GM21737 (cell line): ENCODE data around the gene TCF25.

Experiments
- ATAC-seq: cut with Tn5 transposase; IDR thresholded peaks from one replicate; pipeline ENCODE4 v1.9.1; 2021; ENCODE audit warnings: mild to moderate bottlenecking, moderate library complexity; ENCODE audit not compliant: unreplicated experiment

TCF25 gene

DNA sequence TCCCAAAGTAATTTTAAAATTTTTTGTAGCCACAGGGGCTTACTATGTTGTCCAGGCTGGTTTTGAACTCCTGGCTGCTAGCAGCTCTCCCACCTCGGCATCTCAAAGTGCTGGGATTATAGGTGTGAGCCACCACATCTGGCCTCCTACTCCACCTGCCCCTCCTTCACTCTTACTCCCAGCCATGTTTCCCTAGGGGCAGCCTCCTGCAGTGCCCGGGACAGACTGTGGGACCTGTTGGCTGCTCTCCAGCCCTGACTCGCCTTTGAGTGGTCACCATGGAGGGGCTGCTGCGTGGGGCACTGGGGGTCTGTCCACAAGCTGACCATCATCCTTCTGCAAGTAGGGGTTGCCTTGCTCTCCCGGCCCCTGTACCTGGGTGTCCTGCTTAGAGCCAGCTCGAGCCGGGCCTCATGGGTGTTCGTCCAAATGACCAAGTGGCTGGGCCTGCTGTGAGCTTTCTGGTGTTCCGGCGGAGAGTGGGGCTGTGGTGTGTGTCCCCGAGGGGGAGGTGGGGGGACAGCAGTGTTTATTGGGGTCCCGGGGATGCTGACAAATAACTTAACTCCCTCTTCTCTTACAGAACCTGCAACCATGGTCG lies 28.6 kb upstream of the TCF25 start:
- no peak for ATAC-seq

DNA sequence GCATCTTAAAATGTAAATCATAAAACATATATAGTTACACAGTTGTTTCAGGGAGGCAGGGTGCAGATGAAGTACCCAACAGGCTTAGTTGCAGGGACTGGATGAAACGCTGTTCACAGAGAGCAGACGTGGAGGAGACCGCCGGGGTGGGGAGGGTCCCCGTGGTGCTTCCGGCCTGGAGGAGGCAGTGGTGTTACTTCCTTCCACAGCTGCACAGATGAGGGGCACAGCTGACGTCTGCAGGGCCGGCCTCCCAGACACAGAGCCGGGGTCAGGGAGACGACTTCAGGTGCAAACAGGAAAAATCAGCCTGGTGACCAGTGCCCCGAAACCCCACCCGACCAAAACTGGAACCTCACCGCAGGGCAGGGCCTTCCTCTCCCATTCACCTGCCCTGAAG lies 28.0 kb upstream of the TCF25 start:
- no peak for ATAC-seq

DNA sequence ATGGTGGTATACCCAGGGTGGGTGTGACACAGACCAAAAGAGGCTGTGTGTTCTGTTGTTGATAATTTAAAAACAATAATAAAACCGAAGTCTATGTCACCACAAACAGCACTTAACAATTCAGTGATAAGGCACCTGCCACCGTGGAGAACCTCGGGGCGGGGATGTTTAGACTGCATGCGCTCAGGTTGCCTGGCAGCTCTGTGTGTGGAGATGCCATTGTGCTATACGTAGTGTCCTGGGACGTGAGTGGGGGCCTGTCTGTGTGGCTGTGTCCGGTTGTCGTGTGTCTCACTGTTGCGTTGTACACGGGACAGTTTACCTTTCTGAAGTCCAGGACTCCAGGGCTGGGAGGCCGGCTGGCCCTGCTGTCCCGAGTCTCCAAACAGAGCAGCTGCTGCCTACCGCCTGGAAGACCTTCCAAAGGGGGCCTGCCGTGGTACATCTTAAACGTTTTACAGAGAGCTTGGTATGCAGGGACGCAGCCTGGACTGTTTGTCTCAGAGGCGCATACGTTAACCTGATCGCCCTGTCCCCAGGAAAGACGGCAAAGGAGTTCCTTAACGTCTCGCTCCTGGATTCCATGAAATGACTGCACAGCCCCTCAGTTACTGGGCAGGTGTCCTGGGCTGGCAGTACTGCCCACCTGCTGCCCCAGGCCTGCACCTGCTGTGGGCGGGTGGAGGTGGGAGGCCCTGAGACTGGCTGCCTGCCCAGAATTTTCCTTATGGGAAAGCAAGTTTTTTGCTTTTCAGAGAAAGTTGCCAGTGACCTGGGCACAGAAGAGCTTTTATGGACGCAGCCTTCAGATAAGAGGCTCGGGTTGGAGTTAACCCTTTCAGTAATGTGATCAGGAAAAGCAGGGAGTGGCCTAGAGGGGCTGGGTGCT lies 26.1 kb upstream of the TCF25 start:
- no peak for ATAC-seq

DNA sequence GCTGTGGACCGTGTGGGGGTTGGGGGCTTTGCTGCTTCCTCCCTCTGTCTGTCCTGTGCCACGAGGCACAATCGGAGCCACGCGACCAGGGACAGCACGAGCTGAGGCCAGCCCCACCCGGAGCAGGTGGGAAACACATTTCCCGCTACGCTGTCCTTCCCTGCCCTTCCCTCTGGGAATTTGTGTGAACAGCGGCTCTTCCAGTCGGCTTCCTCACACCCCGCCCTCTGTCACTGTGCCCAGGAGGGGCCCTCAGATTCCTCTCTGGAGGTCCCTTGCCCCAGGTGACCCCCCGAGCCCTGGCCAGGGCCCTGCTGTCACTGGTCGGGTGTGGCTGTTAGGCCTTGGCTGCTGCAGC lies 25.5 kb upstream of the TCF25 start:
- ATAC-seq = no peak

DNA sequence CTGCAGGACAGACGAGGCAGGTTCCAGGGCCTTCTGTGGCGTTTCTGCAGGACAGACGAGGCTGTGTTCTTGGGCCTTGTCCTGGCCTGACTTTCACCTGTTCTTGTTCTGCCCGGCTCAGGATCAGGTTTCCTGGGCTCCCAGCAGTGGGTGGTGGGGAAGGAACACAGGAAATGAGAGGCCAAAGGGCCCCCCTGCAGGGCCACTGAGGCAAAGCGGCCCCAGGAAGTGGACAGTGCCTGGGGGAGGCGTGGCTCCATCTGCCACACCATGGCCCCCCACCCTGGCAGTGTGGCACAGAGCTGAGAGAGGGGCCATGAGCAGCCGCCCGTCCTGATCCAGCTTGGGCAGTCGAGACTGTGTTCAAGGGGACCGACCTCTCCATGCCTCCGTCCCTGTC lies 24.4 kb upstream of the TCF25 start:
- ATAC-seq = no peak

DNA sequence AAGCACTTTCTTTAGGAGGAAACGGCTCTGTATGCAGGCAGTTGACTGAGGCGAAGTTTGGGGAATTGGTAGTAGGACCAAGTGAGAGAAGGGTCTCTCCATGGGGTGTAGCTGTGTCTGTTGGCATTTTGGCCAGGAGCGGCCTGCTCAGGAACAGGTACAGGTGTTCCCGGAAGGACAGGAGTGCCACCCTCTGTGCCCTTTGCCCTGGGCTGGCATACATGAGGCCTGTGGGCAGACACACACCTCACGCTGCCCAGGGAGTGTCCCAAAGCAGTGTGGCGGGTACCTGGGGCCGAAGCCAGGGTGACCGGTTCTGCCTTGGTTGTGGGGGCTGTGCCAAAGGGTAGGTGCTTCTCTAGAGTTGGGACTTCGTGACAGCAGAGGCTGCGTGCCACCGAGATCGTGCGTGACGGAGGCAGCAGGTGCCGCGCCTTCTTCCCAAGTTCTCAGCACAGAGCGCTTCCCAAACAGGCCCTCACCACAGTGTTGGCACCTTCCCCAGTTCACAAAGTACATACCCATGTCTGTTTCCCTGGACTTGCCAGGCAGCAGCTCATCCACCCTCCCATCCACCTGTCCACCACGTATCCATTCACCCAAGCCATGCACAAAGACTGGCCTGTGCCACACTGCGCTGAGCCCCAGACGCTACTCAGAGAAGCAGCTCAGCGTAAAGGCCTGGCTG lies 19.9 kb upstream of the TCF25 start:
- no peak for ATAC-seq

DNA sequence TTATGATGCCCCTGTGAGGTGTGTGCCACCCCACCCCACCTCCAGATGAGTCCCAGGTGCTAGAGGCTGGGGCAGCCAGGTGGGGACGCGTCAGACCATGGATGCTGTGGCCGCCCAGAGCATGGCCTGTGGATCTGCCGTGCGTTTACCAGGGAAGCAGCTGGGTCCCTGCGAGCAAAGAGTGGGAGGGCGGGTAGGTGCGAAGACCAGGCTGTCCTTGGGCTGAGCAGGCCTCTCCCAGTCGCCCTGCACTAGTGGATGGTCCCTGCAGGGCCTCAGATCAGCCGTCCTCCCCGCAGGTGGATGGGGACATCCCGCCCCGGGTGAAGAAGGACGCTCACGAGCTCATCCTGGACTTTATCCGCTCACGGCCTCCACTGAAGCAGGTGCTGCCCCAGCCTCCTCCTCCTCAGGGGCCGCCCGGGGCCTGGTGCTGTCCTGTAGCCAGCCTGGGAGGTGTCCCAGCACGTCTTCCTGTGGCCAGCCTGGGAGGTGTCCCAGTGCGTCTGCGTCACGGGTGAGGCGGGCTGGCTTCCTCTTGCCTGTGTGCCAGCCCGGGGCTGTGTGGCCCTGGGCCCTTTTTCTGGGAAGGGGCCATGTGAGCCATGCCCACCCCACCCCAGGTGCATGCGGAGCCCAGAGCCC lies 18.0 kb upstream of the TCF25 start:
- ATAC-seq = no peak

DNA sequence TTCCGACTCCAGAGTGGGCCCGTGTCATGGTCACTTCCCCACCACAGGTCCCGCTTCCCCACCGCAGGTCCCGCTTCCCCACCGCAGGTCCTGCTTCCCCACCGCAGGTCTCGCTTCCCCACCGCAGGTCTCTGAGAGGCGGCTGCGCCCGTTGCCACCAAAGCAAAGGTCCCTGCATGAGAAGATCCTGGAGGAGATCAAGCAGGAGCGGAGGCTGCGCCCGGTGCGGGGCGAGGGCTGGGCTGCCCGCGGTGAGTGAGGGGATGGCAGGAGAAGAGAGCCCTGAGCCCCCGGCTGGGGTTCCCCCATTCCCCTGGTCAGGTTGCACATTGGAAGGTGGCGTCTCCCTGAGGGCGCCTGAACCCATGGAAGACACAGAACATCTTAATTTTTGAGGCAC lies 17.4 kb upstream of the TCF25 start:
- no peak for ATAC-seq

DNA sequence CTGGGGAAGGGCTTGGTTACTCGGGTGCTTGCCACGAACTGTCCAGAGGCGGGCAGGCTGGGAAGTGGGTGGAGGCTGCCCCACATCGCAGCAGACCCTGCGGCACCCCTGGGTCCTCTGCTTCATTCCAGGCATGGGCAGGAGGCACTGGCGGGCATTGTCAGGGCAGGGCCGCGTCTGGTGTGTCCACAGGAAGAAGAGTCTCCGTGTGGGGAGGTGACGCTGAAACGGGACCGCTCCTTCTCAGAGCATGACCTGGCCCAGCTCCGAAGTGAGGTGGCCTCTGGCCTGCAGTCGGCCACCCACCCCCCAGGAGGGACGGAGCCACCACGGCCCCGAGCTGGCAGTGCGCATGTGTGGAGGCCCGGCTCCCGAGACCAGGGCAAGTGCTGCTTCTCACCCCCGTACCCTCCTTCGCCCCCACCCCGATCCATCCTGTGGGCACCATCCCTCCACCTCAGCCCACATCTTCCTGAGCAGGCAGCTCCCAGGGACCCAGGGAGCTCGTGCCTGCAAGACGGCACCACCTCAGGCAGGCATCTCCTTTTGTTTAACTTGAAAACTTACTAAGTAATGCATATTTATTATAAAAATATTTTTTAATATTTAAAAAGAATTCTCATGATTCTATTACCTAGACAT lies 14.3 kb upstream of the TCF25 start:
- ATAC-seq = no peak

DNA sequence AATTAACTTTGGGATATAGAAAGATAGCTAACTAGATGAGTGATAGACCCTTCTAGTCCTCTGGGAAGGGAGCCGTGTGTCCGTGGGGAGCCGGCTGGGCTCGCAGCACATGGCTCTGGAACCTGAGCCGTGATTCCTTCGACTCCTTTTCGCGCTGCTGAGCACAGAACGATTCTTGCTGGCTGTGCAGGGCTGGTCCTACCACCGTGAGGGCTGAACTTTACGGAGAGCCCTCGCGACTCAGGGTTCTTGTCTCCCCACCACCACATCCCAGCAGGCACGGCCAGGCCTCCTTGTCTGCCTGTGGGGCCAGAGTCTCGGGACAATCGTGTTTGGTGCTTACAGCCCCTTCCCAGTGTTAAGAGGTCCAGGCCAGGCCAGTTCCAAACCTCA lies 13.8 kb upstream of the TCF25 start:
- ATAC-seq = no peak

DNA sequence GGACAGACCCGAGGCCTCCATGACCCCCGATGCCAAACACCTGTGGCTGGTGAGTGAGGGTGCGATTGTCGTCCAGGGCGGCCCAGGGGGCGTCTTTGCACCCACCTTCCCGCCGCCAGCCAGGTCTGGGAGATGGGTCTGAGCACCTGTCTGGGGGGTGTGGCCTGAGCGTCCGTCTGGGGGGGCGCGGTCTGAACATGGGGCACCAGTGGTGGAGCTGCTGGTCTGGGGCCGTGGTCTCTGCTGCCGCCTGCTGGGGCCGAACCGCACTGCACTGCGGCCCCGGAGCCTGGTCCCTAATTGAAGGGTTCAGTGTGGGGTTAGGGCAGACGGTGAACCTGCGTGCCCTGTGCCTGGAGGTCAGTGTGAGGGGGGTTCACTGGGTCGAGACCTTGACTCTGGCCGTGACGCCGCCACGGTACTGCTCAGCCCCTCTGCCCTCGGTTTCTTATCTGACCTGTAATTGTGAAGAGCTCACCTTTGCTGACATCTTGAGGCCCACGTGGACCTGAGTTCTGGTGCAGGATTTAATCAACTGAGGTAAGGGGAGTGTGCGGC lies 12.6 kb upstream of the TCF25 start:
- ATAC-seq = no peak

DNA sequence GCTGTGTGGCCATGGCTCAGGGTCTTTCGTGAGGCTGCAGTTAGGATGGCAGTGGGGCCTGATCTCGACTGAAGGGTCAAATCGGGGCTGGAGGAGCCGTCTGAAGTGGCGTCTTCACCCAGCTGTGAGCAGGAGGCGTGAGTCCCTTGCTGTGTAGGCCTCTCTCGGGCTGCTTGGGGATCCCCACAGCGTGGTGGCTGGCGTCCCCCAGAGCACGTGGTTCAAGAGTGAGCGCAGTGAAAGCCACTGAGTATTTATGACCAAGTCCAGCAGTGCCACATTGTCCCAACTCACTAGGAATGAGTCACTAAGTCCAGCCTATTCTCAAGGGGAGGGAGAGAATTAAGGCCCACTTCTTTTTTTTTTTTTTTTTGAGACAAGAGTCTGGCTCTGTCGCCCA lies 11.7 kb upstream of the TCF25 start:
- ATAC-seq = no peak

DNA sequence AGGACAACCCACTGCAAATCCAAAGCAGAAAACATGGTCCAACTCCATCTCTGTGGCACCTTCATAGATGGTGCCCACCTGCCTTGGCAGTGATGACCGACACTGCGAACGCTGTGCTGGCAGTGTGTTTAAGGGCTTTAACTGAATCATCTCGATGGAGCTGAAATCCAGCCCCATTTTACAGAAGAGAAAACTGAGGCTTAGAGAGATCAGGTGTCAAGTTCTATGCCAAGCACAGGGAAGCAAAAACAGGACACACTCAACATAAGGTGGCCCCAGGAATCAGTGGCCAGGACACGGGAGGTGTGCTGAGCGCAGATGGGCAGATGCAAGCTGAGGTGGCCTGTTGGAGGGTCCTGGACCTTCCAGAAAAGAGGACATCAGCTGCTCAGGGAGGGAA lies 10.7 kb upstream of the TCF25 start:
- ATAC-seq = no peak

DNA sequence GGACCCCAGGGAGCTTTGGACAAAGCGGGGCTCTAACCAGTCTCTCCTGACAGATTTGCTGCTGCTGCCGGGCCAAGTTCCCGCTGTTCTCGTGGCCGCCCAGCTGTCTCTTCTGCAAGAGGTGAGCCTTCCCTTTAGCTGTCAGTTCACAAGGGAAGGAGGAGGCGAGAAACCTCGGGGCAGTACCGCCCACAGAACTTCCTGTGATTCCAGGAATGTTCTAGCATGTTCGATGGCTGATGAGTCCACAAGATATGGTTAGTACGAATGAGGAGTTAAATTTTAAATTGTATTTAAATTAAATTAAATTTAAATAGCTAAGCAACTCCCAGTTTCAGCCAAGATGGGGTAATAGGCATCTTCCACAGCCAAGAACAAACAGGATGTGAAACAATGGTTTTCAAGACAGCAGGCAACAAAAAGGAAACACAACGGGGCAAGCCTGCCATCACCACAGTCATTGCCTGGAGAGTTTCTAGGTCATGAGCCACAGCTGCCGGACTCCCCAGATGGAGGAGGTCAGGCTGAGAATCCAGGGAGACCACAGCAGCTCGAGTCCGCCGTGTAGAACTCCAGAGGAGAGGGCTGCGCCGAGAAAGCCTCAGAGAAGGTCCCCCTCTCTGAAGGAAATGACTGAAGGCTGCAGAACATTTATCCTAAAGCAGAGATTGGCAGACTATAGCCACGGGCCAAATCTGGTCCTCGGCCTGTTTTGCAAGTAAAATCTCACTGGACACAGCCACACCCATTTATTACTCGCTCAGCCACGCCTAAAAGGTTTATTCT lies 9.5 kb upstream of the TCF25 start:
- peak; percentile 63 for ATAC-seq

DNA sequence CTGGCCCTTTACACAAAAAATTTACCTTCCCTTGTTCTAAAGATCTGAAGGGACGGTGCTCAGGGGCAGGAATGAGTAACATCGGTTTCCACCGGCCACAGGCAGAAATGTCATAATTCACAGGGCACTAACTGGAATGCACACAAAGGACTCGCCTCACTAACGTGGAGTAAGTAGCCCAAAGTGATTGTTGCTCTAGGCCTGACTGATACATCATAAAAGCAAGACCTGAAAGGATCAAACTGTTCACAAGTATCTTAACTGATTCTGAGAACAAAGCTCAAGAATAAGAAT lies 8.9 kb upstream of the TCF25 start:
- no peak for ATAC-seq

DNA sequence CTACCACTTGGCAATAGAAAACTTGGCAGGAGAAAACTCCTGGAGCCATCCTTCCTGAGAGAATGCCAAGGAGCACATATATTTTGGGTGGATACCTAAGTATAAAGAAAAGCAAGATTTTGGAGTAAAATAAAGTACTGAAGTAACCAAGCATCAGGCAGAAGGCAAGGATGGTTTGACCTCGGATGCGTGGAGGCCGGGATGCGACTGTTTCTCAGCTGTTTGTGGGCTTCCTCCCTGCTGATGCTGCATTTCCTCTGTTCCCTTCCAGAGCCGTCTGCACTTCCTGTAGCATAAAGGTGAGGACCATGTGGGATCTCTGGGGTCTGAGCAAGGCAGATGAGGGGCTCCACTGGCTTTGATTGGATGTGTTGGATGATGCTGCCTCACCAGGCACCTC lies 5.5 kb upstream of the TCF25 start:
- no peak for ATAC-seq

DNA sequence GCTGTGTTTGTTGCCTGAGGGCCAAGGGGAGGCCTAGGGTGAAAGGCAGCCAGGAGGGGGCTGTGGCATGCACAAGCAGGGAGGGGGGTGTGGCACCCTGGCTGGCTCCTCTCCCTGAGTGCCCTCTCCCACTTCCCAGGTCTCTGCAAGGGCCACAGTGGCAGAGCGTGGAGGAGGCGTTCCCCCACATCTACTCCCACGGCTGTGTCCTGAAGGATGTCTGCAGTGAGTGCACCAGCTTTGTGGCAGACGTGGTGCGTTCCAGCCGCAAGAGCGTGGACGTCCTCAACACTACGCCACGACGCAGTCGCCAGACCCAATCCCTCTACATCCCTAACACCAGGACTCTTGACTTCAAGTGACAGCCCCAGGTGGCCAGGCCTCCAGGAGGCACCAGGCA lies 3.5 kb upstream of the TCF25 start:
- ATAC-seq = no peak

DNA sequence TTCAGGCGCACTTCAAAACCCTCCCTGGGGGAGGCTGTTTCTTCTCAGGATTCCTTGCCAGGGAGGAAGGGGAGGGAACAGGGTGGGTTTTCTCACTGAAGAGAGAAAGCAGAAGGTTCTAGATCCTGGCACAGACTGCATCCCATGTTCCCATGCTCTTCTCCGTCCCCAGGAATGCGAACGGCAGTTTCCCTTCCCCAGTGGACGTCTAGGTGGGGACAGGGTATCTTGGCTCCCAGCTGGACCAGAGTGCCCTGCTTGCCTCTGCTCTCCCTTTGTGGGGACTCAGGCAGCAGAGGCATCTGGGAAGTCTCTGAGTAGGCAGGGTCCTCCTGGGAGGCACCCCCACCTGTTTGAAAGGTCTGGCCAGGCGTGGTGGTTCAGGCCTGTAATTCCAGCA lies 3.0 kb upstream of the TCF25 start:
- ATAC-seq = no peak

DNA sequence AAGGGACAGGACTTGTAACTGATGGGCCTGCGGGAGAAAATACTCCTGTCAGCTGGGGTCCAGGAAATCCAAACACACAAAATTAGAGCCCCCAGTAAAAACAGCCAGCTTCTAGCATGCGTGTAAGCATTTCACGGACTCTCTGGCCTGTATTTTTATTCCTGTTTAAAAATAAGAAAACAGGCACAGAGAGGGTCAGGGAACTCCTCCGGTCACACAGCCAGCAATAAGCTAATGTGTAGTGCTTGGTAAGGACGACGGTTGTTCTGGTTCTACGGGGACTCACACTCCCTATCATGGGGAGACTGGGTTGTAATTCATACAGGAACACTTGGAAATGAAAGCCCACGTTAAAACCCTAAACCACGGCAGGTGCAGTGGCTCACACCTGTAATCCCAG lies 1.5 kb upstream of the TCF25 start:
- no peak for ATAC-seq

DNA sequence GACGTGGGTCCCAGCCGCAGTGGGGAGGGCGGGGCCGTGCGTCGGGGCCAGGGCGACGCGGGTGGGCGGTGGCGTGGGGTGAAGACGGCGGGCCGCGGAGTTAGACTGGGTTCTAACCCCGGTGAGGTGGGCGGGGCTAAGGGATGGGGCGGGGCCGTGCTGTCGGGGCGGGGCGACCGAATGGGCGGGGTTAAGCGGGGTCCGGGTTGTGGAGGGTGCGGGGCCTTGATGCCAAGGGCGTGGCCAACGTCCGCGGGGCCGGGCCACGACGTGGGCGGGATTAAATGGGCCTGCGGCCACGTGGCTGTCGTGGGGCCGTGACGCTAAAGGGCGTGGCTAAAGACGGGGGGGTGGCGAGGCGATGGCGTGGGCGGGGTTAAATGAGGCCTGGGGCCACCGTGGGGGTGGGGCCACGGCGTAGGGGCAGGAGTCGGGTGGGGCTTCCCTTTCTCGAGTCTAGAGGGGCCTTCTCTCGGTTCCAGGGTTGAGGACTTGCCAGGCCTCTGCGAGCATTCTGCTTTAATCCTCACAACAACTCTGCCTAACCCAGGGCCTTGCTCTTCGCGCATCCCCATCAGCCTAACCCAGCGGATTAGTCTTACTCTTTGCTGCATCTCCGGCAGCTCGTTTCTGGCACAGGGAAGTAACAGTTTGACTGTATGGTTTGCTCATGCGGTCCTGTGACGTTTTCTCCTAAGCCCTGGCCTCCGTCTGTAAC lies 739 bp downstream of the TCF25 start:
- ATAC-seq = peak; percentile 67
